Umbilical cord (tissue), 2 donors: ENCODE results near the gene SAMD8. TPM values are rescaled to one million over a fixed set of nuclear protein-coding genes. Genes with fewer than 3 reads are reported as not detected.
"Not testable (repeated sequence)": the region's sequence is repeated elsewhere in the genome, so short reads cannot be mapped to it uniquely, and the experiment has no call there.

Experiments used
- DNase-seq: peaks from one replicate; pipeline ENCODE4 v3.0.0-alpha.2; 2015; ENCODE audit warnings: low spot score
- total RNA-seq: library from RNA; depleted of rRNA; stranded (reverse); fragments of >200 nt; gene quantifications from one replicate; pipeline ENCODE4 v1.2.3, GENCODE V29; 2014; ENCODE audit warnings: low replicate concordance; ENCODE audit not compliant: insufficient read depth

SAMD8 gene
- total RNA-seq, 1 donor from 2014 or later = 39.5 TPM

DNA sequence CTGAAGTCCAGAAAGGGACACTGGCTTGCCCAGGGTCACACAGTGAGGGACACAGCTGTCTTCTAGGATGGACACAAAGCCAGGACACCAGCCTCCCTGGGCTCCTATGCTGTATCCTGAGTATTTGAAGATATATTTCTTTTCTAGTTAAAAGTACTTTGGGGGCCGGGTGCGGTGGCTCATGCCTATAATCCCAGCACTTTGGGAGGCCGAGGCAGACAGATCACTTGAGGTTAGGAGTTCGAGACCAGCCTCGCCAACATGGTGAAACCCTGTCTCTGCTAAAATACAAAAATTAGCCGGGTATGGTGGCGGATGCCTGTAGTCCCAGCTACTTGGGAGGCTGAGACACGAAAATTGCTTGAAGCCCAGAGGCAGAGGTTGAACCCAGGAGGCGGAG, 4.6 kb upstream of the SAMD8 start:
- DNase-seq = not testable (repeated sequence)

DNA sequence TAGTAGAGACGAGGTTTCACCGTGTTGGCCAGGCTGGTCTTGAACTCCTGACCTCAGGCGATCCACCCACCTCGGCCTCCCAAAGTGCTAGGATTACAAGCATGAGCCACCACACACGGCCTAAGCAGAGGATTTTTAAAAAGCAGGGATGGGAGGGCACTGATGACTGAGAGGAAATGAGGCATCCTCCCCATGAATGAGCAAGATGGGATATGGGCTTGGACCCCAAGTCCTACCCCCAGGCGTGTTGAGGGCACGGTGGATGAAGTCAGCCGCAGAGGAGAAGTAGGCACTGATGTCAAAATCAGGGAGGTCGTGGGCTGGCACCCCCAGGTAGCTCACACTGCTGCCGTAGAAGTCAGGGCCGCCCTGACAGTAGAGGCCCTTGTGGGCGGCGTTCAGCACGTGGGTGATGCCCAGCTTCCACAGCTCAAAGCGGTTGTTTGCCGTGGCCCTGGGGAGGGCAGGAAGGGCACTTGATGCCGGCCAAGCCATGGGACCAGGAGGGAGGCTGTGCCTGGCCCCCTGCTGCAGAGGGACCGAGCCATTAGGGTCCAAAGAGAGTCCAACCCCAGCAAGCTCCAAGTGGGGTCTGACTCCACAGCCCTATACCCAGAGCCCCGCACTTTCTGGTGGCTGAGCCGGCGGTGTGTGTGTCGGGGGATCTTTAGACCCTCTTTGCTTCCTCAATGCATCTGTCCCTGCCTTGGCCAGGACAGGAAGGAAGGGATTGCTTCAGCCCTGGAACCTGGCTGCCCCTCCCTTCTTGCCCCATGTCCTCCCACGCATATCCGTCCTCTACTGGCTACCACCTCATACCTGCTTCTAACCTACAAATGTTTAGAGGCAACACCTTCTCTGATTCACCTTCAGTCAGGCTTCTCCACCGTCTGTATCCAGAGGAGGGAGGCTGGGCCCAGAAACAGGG, 3.4 kb upstream of the SAMD8 start:
- DNase-seq = no peak

DNA sequence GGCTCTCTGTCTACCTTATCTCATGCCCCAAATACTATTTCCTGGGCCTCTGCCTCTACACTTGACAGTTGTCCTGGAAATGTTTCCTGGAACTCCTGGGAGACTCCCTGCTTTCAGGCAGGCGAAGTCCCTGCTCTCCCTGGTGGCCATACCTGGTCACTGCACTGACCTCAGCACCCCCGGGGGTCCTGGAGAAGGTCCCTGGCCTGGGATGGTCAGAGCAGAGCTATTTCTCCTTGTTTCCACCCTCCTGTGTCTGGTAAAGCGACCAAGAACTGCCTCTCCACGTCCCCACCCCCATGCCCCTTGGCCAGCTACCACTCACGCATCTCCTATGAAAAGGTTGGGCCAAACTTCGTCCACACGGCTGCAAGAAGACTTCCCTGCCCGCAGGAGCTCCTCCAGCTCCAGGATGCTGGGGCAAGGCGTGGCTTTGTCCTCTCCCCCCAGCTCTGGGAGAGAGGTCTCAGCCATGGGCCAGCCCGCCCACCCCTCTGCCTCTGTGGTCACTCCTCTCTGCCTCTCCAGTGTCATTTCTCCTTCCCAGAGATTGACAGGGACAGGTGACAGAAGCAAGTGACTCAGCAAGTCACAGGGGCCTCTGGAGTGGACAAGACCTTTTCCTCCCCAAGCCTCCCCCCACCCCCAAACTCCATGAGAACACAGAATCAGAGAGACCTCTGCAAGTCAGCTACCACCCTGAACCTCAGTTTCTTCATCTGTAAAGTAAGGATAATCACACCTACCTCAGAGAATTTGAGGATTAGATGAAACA, 2.6 kb upstream of the SAMD8 start:
- no peak for DNase-seq

DNA sequence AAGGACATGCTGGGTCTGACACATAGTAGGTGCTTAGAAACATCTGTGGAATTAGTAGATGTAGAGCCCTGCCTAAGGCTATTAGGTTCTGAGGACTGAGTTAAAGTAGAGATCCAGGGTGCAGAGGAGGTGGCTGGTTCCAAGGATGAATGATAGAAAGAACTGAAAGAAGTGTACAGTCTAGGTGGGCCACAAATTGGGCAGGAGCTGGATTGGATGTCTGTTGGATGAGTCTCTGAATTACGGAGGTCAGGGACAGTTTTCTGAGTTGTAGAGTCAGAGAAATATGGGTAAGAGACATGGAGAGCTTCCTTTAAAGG, 2.0 kb upstream of the SAMD8 start:
- no peak for DNase-seq

DNA sequence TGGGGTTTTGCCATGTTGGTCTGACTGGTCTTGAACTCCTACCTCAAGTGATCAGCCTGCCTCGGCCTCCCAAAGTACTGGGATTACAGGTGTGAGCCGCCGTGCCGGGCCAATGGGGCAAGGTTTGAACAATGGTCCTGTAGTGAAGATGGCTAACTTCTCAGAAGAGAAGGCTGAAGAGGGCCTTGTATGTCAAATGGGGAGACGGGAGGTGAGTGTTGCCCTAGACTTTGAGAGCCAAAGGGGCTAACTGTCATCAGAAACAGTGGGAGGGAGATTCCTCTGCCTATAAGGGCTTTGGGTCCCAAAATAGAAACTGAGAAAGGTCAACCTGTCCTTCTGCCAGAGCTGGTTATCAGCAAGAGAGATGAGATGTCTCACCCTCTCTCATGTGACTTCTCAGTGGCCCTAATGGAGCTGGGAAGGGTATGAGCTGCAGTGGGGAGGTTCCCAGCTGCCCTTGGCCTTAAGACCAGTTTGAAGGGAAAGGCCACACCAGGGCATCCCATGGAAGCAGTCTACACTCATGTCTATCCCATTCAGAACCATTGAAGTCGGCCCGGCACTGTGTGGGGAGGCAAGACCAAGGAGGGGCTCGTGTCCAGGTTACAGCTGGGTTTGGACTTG, 1.3 kb upstream of the SAMD8 start:
- no peak for DNase-seq

DNA sequence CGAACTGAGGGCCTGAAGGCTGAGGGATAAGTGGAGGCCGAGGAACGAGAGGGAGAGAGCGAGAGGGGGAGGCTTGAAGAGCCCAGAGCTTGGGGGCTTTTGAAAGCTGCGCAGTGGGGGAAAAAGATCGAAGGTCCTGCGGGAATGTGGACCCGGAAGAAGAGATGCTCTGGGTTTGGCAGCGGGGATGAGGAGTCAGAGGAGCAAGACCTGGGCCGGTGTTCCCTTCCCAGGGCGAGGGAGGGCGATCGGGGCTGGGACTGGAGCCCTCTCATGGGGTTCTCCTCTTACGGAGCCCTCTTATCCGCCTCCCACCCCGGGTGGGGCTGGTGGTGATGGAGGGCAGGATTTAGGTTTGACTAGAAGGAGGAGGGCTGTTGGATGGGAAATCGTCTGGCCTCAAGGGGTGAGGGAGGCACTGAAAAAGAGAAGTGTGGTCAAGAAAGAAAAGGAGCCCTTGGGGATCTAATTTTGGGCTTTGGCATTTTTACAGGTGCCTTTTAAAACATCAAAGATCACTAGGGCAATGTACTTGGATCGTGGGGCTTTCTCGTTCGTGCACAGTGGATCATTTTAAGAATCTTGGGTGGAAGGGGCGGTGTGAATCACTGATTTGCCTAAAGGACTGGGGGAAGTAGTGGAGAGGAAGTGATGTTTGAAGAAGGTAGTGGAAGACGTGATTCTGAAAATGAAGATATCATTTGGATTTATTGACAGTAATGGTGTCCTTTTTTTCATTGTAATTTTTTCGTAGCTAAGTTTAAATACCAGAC, 637 bp downstream of the SAMD8 start:
- peak; percentile 76 for DNase-seq

DNA sequence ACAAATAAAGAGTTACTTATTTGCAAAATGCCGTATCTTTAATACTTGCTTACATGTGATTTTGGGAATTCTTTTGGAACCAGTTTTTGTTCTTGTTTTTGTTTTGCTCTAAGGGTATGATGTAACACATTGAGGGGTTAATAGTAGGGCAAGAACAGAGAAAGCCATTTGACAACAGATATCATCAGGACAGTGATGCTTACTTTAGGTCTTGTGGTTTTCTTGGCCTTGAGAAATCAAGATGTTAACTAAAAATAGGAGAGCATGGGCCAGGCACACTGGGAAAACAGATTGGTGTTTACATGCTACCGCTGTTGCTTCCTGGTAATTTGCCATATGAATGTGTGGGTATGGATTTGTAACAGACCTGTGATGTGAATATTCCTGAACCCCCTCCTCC, 3.7 kb downstream of the SAMD8 start:
- no peak for DNase-seq

DNA sequence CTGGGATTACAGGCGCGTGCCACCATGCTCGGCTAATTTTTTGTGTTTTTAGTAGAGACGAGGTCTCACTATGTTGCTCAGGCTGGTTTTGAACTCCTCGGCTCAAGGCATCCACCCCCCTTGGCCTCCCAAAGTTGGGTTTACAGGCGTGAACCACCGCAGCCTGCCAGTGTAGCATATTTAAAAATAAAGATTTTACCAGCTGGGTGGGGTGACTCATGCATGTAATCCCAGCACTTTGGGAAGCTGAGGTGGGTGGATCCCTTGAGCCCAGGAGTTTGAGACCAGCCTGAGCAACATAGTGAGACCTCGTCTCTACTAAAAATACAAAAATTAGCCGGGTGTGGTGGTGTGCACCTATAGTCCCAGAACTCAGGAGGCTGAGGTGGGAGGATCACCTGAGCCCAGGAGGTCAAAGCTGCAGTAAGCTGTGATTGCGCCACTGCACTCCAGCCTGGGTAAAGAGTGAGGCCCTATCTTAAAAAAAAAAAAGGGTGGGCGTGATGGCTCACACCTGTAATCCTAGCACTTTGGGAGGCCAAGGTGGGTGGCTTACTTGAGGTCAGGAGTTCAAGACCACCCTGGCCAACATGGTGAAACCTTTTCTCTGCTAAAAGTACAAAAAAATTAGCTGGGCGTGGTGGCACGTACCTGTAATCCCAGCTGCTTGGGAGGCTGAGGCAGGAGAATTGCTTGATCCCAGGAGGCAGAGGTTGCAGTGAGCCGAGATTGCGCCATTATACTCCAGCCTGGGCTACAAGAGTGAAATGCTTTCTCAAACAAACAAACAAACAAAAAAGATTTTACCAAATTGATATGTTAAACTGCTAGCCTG, 5.7 kb downstream of the SAMD8 start:
- DNase-seq = not testable (repeated sequence)

DNA sequence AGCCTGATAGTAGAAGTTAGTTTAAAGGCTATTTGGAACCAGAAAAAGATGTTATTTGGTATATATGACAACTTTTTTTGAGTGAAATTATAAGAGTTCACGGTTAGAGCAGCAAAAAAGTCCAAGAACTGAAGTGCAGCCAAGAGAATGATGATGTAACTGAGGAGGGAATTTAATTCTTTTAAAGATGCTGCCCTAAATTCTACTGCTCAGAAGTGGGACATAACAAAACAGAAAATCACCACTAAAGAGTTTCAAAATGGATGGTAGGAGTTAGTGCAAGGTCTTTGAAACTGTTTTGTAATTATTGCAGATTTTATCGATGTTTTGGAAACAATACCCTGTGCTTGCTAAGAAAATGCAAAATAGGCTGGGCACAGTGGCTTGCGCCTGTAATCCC, 6.5 kb downstream of the SAMD8 start:
- peak; percentile 66 for DNase-seq

DNA sequence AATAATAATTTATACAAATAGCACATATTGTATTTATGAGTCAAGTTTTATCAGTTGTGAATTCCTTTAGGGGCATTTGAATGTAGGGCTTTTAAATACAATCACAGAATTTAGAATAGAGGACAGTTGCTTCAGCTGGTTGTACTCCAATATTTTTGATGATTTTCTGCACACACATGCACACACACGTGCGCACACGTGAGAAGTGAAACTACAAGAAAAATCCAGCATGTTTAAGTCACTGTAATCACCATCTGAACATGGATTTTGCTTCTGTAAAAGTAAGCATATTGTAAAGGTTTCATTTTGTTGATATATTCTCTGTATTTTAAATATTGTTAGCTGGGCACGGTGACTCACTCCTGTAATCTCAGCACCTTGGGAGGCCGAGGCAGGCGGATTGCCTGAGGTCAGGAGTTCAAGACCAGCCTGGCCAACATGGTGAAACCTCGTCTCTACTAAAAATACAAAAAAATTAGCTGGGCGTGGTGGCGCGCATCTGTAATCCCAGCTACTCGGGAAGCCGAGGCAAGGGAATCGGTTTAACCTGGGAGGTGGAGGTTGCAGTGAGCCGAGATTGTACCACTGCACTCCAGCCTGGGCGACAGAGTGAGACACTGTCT, 8.1 kb downstream of the SAMD8 start:
- DNase-seq = not testable (repeated sequence)

DNA sequence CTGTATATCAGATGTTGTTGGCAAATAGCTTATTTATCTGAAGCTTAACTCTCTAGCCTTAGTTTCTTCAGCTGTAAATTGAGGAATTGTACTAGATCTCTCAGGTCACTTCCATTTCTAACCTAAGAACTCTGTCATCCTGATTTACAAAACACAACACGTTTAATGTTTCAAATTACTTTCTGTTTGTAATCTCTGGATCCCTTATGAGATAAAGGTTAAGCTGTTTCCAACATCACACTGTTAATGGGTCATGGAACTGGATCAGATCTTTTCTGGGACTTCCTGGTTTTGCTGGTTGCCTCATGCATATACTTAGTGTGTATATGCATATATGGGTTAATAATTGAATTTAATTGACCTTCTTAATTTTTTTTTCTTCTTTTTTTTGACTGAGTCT, 9.9 kb downstream of the SAMD8 start:
- no peak for DNase-seq

DNA sequence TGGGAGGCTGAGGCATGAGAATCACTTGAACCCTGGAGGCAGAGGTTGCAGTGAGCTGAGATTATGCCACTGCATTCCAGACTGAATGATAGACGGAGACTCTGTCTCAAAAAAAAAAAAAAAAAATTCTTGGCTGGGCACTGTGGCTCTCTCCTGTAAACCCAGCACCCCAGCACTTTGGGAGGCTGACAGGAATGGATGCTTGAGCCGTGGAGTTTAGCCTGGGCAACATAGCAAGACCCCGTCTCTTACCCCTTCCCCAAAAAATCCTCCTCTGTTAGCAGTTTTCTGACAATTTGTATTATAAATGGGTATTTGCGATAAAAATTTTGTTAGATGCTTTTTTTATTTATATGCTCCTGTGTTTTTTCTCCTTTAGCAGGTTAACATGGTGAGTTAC, 11.0 kb downstream of the SAMD8 start:
- no peak for DNase-seq

DNA sequence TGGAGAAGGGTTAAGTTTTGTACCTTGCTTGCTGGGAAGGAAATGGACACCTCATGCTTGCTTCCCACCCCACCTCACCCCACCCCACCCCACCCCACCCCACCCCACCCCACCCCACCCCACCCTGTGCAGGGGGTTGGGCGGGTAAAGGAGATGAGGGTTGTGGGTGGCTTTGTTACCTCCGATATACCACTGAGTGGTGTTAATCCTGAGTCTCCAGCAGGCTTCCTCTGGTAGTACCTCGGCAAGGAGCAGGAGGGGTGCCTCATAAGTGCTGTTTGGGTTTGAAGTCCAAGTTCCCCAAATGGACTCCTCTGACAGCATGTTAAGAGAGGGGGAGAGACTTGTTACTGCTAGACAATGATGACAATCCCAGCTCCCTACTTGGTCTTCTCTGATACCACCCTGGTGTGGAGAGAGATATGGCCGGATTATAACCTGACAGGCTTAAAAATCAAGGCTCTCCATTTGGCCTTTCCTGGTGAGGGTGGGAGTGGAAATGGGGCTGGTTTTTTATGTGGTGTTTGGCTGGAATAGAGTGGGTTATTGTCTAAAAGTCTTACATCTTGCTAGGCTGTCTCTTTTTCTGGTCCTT, 11.7 kb downstream of the SAMD8 start:
- no peak for DNase-seq

DNA sequence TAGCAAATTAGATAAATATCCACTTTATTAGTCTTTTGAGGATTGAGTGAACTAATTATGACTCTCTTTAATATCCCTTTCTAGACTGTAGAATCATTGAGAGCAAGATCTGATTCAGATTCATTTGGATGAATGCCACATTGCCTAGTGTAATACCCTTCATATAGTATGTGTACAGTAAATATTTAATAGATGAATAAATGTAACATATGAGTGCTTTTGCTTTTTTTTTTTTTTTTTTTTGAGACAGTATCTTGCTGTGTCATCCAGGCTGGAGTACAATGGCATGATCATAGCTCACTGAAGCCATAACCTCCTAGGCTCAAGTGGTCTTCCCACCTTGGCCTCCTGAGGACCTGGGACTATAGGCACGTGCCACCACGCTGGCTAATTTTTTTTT, 14.8 kb downstream of the SAMD8 start:
- no peak for DNase-seq

DNA sequence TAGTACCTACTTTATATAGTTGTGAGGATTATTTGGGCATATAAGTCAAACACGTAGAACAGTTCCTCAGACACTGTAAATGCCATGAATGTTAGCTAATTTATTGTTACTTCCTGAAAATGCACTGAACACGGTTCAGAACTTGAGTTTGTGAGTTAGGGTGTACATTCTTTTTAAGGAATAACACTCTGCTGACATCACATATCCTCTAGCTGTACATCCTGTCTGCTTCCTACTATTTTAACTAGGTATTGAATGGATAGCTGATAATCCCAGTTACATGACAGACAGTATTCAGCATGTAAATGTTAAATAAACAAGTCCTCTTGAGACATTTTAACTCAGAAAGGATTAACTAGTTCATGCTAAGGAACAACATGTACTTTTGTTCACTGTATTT, 16.0 kb downstream of the SAMD8 start:
- no peak for DNase-seq

DNA sequence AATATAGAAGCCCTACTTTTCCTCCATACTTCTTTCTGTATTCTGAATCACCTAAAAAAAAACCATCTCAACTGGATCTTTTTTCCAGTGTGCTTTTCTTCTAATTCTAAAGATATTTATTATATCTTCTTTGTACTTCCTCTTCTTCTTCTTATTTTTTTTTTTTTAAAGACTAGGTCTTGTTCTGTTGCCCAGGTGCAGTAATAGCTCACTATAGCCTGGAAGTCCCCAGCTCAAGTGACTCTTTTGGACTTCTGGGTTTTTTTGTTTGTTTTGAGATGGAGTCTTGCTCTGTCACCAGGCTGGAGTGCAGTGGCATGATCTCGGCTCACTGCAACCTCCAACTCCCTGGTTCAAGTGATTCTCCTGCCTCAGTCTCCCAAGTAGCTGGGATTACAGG, 17.5 kb downstream of the SAMD8 start:
- DNase-seq = not testable (repeated sequence)

DNA sequence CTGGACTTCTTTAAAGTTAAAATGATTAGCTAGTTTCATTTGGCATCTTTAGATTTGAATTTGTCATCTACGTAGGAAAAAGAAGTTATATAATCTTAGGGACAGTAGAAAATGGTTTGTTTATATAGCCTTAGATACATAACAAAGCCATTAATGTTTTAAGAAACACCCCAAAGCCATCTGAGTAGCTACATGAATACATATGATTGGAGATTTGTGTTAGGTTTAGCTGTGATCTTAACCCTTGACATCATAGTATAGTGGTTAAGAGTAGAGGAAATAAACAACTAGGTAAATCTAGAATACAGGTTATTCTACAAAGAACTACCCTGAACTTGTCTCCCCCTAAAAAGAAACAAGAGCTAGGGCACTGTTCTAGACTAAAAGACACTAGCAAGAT, 18.1 kb downstream of the SAMD8 start:
- no peak for DNase-seq

DNA sequence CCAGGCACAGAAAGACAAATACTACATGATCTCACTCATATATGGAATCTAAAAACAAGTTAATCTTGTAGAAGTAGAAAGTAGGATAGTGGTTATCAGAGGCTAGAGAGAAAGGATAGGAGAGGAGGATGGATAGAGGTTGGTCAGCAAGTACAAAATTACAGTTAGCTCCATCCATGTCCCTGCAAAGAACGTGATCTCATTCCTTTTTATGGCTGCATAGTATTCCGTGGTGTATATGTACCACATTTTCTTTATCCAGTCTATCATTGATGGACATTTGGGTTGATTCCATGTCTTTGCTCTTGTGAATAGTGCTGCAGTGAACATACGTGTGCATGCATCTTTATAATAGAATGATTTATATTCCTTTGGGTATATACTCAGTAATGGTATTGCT, 22.2 kb downstream of the SAMD8 start:
- DNase-seq = not testable (repeated sequence)

DNA sequence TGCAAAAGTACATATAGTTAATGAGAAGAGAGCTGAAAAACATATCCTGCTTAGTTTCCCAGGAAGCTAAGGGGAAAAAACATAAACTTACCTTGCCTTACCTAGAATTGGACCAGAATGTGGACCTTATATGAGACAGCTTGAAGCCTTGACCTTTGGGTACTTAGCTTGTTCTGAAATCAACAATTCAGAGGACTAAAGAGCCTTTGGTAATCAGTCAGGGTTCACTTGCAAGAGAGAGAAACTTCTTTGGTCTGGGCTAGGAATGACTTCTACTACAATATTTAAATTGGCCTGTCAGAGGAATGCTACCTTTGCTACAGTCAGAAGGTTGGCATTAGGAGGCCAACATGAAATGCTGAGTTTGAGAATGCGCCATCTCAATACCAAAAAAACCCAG, 24.9 kb downstream of the SAMD8 start:
- DNase-seq = no peak
